ENCODE results near the gene UIMC1. TPM values are rescaled to one million over a fixed set of nuclear protein-coding genes. Genes with fewer than 3 reads are reported as not detected.

UIMC1 gene
- total RNA-seq, 1 donor from 2014 or later = 39.1 TPM

GRCh38 chr5:176908675-176909368 is 97.8 kb downstream of the UIMC1 start:
- H3K9me3 Mint-ChIP-seq = no peaks in the 10 kb centered on the region
- no peak for TF ChIP-seq CTCF (conservative IDR thresholded peaks at IDR 0.05)
- no peaks in the 10 kb centered on the region for H3K27me3 Mint-ChIP-seq
- peaks cover 5% of the 10 kb centered on the region for H3K4me1 Mint-ChIP-seq (ENCODE audit: unreplicated experiment)
- no peak for DNase-seq (ENCODE audit: extremely low spot score, unreplicated experiment)
- no peak overlapping the region for H3K4me3 Mint-ChIP-seq
- no peak overlapping the region for H3K27ac Mint-ChIP-seq
- peaks cover 44% of the 10 kb centered on the region for H3K36me3 Mint-ChIP-seq

GRCh38 chr5:176906796-176907195 is 99.8 kb downstream of the UIMC1 start:
- H3K4me1 Mint-ChIP-seq (ENCODE audit: unreplicated experiment) = peaks cover 12% of the 10 kb centered on the region
- DNase-seq (ENCODE audit: extremely low spot score, unreplicated experiment) = no peak
- no peaks in the 10 kb centered on the region for H3K9me3 Mint-ChIP-seq
- peaks cover 40% of the 10 kb centered on the region for H3K36me3 Mint-ChIP-seq
- TF ChIP-seq CTCF (conservative IDR thresholded peaks at IDR 0.05) = no peak
- no peaks in the 10 kb centered on the region for H3K27me3 Mint-ChIP-seq
- no peak overlapping the region for H3K27ac Mint-ChIP-seq
- H3K4me3 Mint-ChIP-seq = no peak overlapping the region

- no peak overlapping the region for H3K4me3 Mint-ChIP-seq
- no peaks in the 10 kb centered on the region for H3K27me3 Mint-ChIP-seq
- H3K9me3 Mint-ChIP-seq = no peaks in the 10 kb centered on the region
- no peak overlapping the region for H3K27ac Mint-ChIP-seq
- no peak for DNase-seq (ENCODE audit: extremely low spot score, unreplicated experiment)
- no peak for TF ChIP-seq CTCF (conservative IDR thresholded peaks at IDR 0.05)
- H3K36me3 Mint-ChIP-seq = peaks cover 42% of the 10 kb centered on the region
- peaks cover 14% of the 10 kb centered on the region for H3K4me1 Mint-ChIP-seq (ENCODE audit: unreplicated experiment)
Measured at GRCh38 chr5:176906126-176906525, 100.5 kb downstream of the UIMC1 start.

- TF ChIP-seq CTCF (conservative IDR thresholded peaks at IDR 0.05) = no peak
- no peak overlapping the region for H3K27ac Mint-ChIP-seq
- peaks cover 42% of the 10 kb centered on the region for H3K36me3 Mint-ChIP-seq
- no peak for DNase-seq (ENCODE audit: extremely low spot score, unreplicated experiment)
- no peak overlapping the region for H3K4me3 Mint-ChIP-seq
- H3K9me3 Mint-ChIP-seq = no peaks in the 10 kb centered on the region
- peaks cover 14% of the 10 kb centered on the region for H3K4me1 Mint-ChIP-seq (ENCODE audit: unreplicated experiment)
- no peaks in the 10 kb centered on the region for H3K27me3 Mint-ChIP-seq
Measured at GRCh38 chr5:176904276-176904675, 102.3 kb downstream of the UIMC1 start.

GRCh38 chr5:176902911-176903664 is 103.5 kb downstream of the UIMC1 start:
- Mint-ChIP-seq H3K4me3 (peak overlapping the region; percentile 15), H3K27me3 (peaks cover 1% of the 10 kb centered on the region), H3K27ac (no peak overlapping the region), H3K9me3 (no peaks in the 10 kb centered on the region), H3K4me1 (ENCODE audit: unreplicated experiment) (peaks cover 14% of the 10 kb centered on the region), H3K36me3 (peaks cover 35% of the 10 kb centered on the region)
- TF ChIP-seq CTCF (conservative IDR thresholded peaks at IDR 0.05) = no peak
- no peak for DNase-seq (ENCODE audit: extremely low spot score, unreplicated experiment)

All from type B pancreatic cell (in vitro differentiated cells).